GM23248 (cell line): Measurements from ENCODE around the gene PAIP2. TPM values are rescaled to one million over a fixed set of nuclear protein-coding genes. Genes with fewer than 3 reads are reported as not detected.

Experiments used
- DNase-seq: peaks from one replicate; pipeline ENCODE4 v3.0.0-alpha.2; 2015
- H2AFZ ChIP-seq: fragments of 200-600 bp; sonication (generic); 2 replicates; pipeline ENCODE4 v1.6.1; 2016; ENCODE audit warnings: antibody characterized with exemption
- H3F3A ChIP-seq: fragments of 200-600 bp; sonication (generic); 2 replicates; pipeline ENCODE4 v1.6.1; 2016; ENCODE audit warnings: mild to moderate bottlenecking, antibody characterized with exemption, mixed run types; ENCODE audit not compliant: insufficient read depth
- H3K27ac ChIP-seq: fragments of 200-600 bp; sonication (generic); 2 replicates; pipeline ENCODE4 v1.5.1; 2016; ENCODE audit warnings: mild to moderate bottlenecking
- H3K27me3 ChIP-seq: fragments of 200-600 bp; sonication (generic); replicated peaks from 2 replicates; pipeline ENCODE4 v1.6.1; 2016; ENCODE audit warnings: mild to moderate bottlenecking; ENCODE audit not compliant: insufficient read depth
- H3K36me3 ChIP-seq: fragments of 200-600 bp; sonication (generic); 2 replicates; pipeline ENCODE4 v1.6.1; 2016; ENCODE audit warnings: low read depth, mild to moderate bottlenecking
- H3K4me1 ChIP-seq: fragments of 200-600 bp; sonication (generic); 2 replicates; pipeline ENCODE4 v1.6.1; 2016; ENCODE audit warnings: mild to moderate bottlenecking; ENCODE audit not compliant: insufficient read depth
- H3K4me2 ChIP-seq: fragments of 200-600 bp; sonication (generic); one replicate; pipeline ENCODE4 v1.6.1; 2016; ENCODE audit warnings: mild to moderate bottlenecking; ENCODE audit not compliant: unreplicated experiment
- H3K4me3 ChIP-seq: fragments of 200-600 bp; sonication (generic); 2 replicates; pipeline ENCODE4 v1.5.1; 2016; ENCODE audit warnings: mild to moderate bottlenecking
- H3K79me2 ChIP-seq: fragments of 200-600 bp; sonication (generic); 2 replicates; pipeline ENCODE4 v1.6.1; 2016; ENCODE audit warnings: mild to moderate bottlenecking; ENCODE audit not compliant: insufficient read depth
- H3K9ac ChIP-seq: fragments of 200-600 bp; sonication (generic); 2 replicates; pipeline ENCODE4 v1.6.1; 2016; ENCODE audit warnings: mild to moderate bottlenecking
- H3K9me2 ChIP-seq: fragments of 200-600 bp; sonication (generic); 2 replicates; pipeline ENCODE4 v1.6.1; 2016; ENCODE audit warnings: mixed run types, mild to moderate bottlenecking, moderate library complexity; ENCODE audit not compliant: insufficient read depth
- H3K9me3 ChIP-seq: fragments of 200-600 bp; sonication (generic); one replicate; pipeline ENCODE4 v1.6.1; 2017; ENCODE audit warnings: low read depth
- H4K20me1 ChIP-seq: fragments of 200-600 bp; sonication (generic); 2 replicates; pipeline ENCODE4 v1.6.0; 2016; ENCODE audit not compliant: insufficient read depth
- EZH2 ChIP-seq: fragments of 200-600 bp; sonication (generic); IDR thresholded peaks from 2 replicates; pipeline ENCODE4 v1.6.1; 2018; ENCODE audit warnings: antibody characterized with exemption, mild to moderate bottlenecking; ENCODE audit not compliant: insufficient read depth, poor library complexity, severe bottlenecking
- EZH2phosphoT487 ChIP-seq: fragments of 200-600 bp; sonication (generic); IDR thresholded peaks from 2 replicates; pipeline ENCODE4 v1.6.1; 2018; ENCODE audit warnings: antibody characterized with exemption, moderate library complexity, mild to moderate bottlenecking, low read depth; ENCODE audit not compliant: insufficient read depth
- WGBS, 2 experiments: methylation state at CpG; one replicate each; pipeline ENCODE4 v1.1.6; 2015 to 2017; ENCODE audit warnings: low lambda C conversion rate in 2 of 2, low coverage in 1 of 2; ENCODE audit errors: missing lambda C conversion rate in 2 of 2; 5-methylcytosine and 5-hydroxymethylcytosine counted together
- in situ Hi-C: fragments of 300-500 bp; cut with MboI; formaldehyde crosslinking; loops from 2 replicates; pipeline ENCODE4 v1.15.0; 2020
- polyA plus RNA-seq: library from polyadenylated mRNA; unstranded; fragments of >200 nt; fragmentation: Nextera tagmentation; extraction: Ambion mirVana; gene quantifications from 2 replicates; pipeline ENCODE4 v1.2.1, GENCODE V29; 2016
- total RNA-seq: library from RNA; depleted of rRNA; stranded (reverse); fragments of >200 nt; shearing (Covaris generic); gene quantifications from 2 replicates; pipeline ENCODE4 v1.2.3, GENCODE V29; 2014

The PAIP2 gene
- total and polyA plus RNA-seq, 2 experiments from 2014 or later: 62.8 to 112 TPM

- no peak for DNase-seq
Observed at GRCh38 chr5:139378941-139379361, 37.3 kb downstream of the PAIP2 start.

GRCh38 chr5:139379626-139380449 lies 38.2 kb downstream of the PAIP2 start:
- WGBS, 2 experiments: 78 to 82% methylated on average over 15 of the region's 15 CpGs
- no peak overlapping the region for H3K4me2 ChIP-seq
- no peak for DNase-seq
- H3K9ac ChIP-seq: no peak overlapping the region
- H3K79me2 ChIP-seq: no peaks in the 10 kb centered on the region
- H3K4me1 ChIP-seq: no peaks in the 10 kb centered on the region
- no peaks in the 10 kb centered on the region for H3K9me2 ChIP-seq
- H3F3A ChIP-seq: no peaks in the 10 kb centered on the region
- no peak overlapping the region for H3K4me3 ChIP-seq
- H2AFZ ChIP-seq: no peak overlapping the region
- no peaks in the 10 kb centered on the region for H3K36me3 ChIP-seq
- H3K27ac ChIP-seq: no peak overlapping the region
- no peaks in the 10 kb centered on the region for H3K27me3 ChIP-seq
- H4K20me1 ChIP-seq: no peaks in the 10 kb centered on the region
- TF ChIP-seq EZH2: no peak
- TF ChIP-seq EZH2phosphoT487: no peak
- no peaks in the 10 kb centered on the region for H3K9me3 ChIP-seq
- in situ Hi-C loops: no loop called here

More at GRCh38 chr5:139378941-139379361, 37.3 kb downstream of the PAIP2 start:
- Histone ChIP-seq H3K79me2 (no peaks in the 10 kb centered on the region), H3K4me2 (no peak overlapping the region), H3K9ac (no peak overlapping the region), H3F3A (no peaks in the 10 kb centered on the region), H4K20me1 (no peaks in the 10 kb centered on the region), H2AFZ (no peak overlapping the region), H3K4me1 (peaks cover under 1% of the 10 kb centered on the region; the same call in 1 of the 2 replicates), H3K9me2 (no peaks in the 10 kb centered on the region), H3K4me3 (no peak overlapping the region), H3K36me3 (no peaks in the 10 kb centered on the region), H3K27me3 (no peaks in the 10 kb centered on the region), H3K27ac (no peak overlapping the region), H3K9me3 (no peaks in the 10 kb centered on the region)
- WGBS, 2 experiments: 80 to 82% methylated on average over 13 of the region's 13 CpGs
- in situ Hi-C loops: no loop called here
- TF ChIP-seq EZH2phosphoT487: no peak
- TF ChIP-seq EZH2: no peak

GRCh38 chr5:139381837-139382761 lies 40.4 kb downstream of the PAIP2 start:
- H3K36me3 ChIP-seq: no peaks in the 10 kb centered on the region
- 0 out of 2 replicates have a peak, but pooled peaks cover 6% of the 10 kb centered on the region for H3F3A ChIP-seq
- DNase-seq: no peak
- 81 to 83% methylated on average over 20 to 28 of the region's 28 CpGs for WGBS, 2 experiments
- H3K4me1 ChIP-seq: peaks cover 7% of the 10 kb centered on the region; the same call in 1 of the 2 replicates
- H3K9me3 ChIP-seq: no peaks in the 10 kb centered on the region
- H3K4me3 ChIP-seq: no peak overlapping the region
- H3K9ac ChIP-seq: no peak overlapping the region
- no peaks in the 10 kb centered on the region for H4K20me1 ChIP-seq
- in situ Hi-C loops: no loop called here
- H3K27me3 ChIP-seq: no peaks in the 10 kb centered on the region
- no peaks in the 10 kb centered on the region for H3K79me2 ChIP-seq
- no peak overlapping the region for H3K4me2 ChIP-seq
- no peaks in the 10 kb centered on the region for H3K9me2 ChIP-seq
- TF ChIP-seq EZH2 (no peak), EZH2phosphoT487 (no peak)
- no peak overlapping the region for H3K27ac ChIP-seq
- no peak overlapping the region for H2AFZ ChIP-seq

GRCh38 chr5:139382807-139383206 lies 41.2 kb downstream of the PAIP2 start:
- peaks cover 7% of the 10 kb centered on the region; the same call in 1 of the 2 replicates for H3K4me1 ChIP-seq
- H3K27me3 ChIP-seq: no peaks in the 10 kb centered on the region
- no peak for TF ChIP-seq EZH2
- no peak for TF ChIP-seq EZH2phosphoT487
- H3K79me2 ChIP-seq: no peaks in the 10 kb centered on the region
- H3K36me3 ChIP-seq: no peaks in the 10 kb centered on the region
- in situ Hi-C loops: no loop called here
- 0 out of 2 replicates have a peak, but pooled peaks cover 6% of the 10 kb centered on the region for H3F3A ChIP-seq
- H2AFZ ChIP-seq: no peak overlapping the region
- no peaks in the 10 kb centered on the region for H3K9me2 ChIP-seq
- no peaks in the 10 kb centered on the region for H3K9me3 ChIP-seq
- H3K9ac ChIP-seq: no peak overlapping the region
- H3K4me2 ChIP-seq: no peak overlapping the region
- no peak overlapping the region for H3K4me3 ChIP-seq
- no peak for DNase-seq
- 71 to 78% methylated on average over 3 of the region's 3 CpGs for WGBS, 2 experiments
- H3K27ac ChIP-seq: no peak overlapping the region
- no peaks in the 10 kb centered on the region for H4K20me1 ChIP-seq
